Measurements from ENCODE around the gene ANKRD16.

GRCh38 chr10:5812283-5813090 is 77.2 kb downstream of the ANKRD16 start:
- TF ChIP-seq POLR2A (IDR thresholded peaks at IDR 0.05) (no peak), EP300 (IDR thresholded peaks at IDR 0.05) (no peak)
